OCI-M1 (cell line): ENCODE results near the gene BUB1.
"Not testable (repeated sequence)": the region's sequence is repeated elsewhere in the genome, so short reads cannot be mapped to it uniquely, and the experiment has no call there.

Experiments used
- DNase-seq: peaks from one replicate; lab custom pipeline; 2025; lab: John Stamatoyannopoulos, UW

Gene BUB1

DNA sequence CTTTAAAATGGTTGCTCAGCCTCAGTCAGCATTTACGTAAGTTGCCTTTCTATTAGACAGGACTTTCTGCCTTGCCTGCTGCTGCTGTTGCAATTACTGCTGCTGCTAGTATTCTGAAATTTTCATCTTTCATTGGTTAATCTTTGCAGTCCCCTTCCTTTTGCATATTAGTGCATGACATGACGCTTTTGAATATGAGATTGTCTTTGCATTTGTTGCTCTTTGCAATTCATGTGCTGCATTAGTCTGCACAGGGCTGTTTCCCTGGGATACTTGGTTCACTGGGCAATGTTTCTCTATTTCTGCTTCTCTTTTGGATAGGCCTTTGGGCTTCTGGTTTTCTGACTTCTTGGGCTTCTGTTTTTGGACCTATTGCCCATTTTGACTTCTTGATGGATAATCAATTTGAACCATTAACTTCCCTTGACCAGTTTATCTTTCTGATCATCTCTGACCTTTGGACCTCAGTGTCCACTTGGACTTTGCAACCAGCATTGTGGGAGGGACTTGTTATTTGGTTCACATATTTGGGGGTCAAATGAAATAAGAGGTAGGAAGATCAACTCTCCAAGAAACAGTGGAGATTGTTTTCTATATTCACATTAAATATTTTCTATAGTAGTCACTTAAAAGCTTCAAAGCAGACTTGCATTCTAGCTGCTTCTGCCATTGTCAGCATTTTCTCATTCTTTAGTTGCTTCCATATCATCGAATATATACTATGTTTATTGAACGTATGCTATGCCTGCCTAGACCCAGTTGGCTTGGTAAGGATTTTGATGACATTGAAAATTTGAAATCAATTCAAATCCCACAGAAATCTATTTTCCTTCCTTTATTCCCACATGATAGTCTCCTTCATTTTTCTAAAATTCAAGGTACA is 12.5 kb upstream of the BUB1 start:
- no peak for DNase-seq

DNA sequence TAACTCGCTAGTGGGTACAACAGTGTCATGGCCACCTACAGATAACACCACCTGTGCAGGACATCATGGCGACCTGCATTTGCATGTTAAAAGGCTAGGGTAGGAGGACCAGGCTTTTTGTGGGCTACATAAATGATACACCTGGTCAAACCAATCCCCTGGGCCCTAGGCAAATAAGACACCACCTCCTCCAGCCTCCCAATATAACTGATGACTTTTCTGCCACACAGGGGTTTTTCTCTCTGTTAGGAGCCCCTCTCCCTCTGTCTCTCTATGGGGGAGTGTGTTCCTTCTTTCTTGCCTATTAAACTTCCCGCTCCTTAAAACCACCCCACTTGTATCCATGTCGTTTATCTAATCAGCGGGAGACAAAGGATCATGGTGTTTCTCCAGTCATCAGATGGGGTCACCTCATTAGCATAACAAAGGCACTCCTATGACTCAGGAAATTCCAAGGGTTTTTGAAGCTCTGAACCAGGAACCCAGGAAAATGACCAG is 10.8 kb upstream of the BUB1 start:
- DNase-seq: no peak

DNA sequence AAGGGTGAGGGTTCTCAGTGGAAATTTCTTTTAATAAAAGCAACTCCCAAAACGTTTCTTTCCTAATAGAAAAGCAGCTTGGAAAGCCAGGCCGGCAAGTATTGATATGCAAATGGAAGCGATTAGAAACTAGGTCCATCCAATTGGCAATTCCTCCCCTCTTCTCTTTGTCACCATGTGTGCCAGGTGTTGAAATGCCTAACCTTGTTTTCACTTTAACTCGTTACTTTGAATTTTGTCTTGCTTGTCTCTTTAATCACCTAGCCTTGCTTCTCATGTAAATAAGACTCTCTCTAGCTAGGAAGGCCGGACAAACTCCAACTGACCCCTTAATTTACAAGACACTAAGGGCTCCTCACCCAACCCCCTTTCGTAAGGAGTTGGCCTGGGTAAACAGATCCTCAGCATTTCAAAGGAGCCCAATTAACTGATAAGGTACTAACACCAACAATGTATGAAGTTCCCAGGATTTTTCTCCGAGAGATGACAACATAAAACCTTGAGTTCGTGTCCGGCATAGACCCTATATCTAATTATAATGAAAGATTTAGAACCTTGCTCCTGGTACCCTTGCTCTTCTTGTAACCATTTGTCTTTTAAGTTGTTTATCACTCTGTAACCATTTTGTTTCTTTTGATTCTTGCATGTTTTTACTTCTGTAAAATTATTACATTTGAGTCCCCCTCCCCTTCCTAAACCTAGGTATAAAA is 10.1 kb upstream of the BUB1 start:
- not testable (repeated sequence) for DNase-seq

- DNase-seq: no peak
Observed at GRCh38 chr2:110682872-110683271, 5.0 kb upstream of the BUB1 start.

DNA sequence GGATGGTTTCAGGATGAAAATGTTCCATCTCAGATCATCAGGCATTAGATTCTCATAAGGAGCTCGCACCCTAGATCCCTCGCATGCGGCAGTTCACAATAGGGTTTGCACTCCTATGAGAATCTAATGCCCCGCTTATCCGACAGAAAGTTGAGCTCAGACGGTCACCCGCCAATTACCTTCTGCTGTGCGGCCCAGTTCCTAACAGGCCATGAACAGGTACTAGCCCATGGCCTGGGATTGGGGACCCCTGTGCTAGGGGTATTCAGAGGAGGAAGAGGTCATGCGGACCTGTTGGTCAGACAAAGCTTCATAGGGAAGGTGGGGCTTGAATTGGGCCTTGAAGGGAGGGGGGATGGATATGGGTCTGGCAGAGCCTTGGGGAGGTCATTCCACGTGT is 4.4 kb upstream of the BUB1 start:
- DNase-seq: no peak

DNA sequence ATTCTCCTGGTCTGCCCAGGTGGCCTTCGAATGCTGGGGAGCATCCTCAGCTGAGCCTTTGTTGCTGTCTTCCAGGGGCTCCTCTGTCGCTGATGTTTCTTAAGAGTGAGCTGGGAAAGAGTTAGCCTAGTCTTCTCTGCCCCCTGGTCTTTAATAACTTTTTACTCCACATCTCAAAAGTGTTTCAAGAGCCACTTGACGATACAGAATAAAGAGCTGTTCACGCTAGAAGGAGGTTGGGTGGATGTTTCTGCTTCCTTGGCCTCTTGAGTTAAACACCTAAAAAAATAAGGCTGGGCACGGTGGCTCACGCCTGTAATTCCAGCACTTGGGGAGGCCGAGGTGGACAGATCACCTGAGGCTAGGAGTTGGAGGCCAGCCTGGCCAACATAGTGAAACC is 2.8 kb upstream of the BUB1 start:
- no peak for DNase-seq

DNA sequence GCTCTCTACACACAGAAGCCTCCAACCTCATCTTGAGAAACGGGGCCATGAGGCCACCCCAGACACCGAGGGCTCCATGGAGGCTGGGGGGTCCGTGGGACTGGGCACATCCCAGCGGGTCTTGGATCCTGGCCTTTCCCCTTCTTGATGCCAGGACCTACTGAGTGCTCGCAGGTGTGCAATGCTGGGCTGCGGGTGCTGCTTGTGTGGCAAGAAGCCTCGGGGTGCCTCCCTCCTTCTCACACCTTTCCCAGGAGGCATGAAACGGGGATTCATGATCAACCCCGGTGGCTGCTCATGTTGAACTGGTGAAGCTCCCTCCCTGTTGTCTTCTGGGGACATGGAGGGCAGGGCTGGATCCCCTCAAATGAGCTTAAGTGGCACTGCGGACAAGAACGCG is 2.0 kb upstream of the BUB1 start:
- DNase-seq: no peak

GRCh38 chr2:110679337-110679707 is 1.5 kb upstream of the BUB1 start:
- peak; percentile 93 for DNase-seq

- peak; percentile 75 for DNase-seq
Observed at GRCh38 chr2:110678457-110679336, 834 bp upstream of the BUB1 start.

DNA sequence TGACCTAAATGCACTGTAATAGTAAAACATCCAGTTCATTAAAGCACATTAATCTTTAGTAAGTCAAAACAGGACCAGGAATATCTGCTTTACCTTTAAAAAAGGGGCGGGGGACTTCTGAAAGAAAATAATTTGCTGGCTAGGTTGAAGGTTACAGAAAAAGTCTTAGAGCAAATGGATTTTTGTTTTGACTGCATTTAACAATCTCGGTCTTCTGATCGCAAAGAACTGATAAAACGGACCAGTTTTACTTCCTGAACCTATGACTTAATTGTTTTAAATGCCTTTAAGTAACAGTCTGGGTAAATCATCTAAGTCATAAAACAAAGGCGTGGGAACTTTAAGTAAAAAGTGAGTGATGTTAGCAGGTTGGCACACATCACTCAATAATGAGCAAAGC is 783 bp downstream of the BUB1 start:
- peak; percentile 49 for DNase-seq

- DNase-seq: peak; percentile 40
Observed at GRCh38 chr2:110675679-110676078, 2.2 kb downstream of the BUB1 start.

DNA sequence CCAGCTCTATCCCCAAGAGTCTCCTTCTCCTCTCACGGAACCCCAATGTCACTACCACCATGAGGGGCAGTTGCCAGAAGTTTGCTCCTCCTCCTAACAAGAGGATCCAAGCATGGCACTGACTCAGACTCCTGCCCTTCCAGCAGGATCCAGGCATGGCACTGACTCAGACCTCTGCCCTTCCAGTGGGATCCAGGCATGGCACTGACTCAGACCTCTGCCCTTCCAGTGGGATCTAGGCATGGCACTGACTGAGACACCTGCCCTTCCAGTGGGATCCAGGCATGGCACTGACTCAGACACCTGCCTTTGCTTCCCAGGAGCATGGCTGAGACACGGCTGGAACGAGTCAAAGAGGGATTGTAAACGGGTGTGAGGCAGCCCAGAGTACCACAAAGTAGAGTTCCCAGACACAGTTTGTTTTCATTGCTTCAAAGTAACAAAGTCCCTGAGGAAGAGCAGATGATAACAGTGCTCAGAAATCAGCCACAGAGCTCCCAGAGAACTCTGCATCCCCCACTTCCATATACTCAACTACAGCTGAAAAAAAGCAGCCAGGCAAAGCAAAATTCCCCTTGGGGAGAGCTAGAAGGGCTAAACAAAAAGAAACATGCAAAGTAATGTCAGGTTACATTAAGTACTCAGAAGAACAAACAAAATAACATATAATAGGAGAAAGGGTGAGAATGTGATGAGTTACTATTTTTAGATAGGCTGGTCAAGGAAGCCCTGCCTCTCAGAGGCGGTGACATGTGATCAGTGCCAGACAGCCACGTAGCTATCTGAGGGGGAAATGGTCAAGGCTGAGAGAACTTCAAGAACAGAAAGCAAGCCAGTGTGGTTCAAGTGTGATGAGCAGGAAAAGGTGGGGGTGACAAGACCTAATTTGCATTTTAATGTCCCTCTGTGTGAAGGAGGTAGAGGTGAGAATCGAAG is 3.0 kb downstream of the BUB1 start:
- DNase-seq: peak; percentile 88

- DNase-seq: no peak
Observed at GRCh38 chr2:110673201-110673600, 4.7 kb downstream of the BUB1 start.

DNA sequence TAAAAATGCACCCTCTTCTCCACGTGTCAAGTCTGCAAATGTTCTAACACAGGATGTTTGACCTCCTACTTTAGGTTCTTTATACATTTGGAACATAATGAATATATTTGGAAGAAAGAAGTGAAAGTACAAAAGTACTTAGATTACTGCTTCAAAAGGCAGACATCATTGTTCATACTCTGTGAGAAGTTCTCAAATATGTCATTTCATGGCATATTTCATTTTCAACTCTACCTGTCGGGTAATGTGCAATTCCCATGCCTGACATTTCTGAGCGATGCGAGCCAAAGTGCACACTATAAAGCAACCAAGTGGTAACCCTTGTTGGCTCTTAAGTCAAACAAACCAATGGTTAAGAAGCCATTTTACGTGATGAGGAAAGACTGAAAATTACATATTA is 7.0 kb downstream of the BUB1 start:
- no peak for DNase-seq

DNA sequence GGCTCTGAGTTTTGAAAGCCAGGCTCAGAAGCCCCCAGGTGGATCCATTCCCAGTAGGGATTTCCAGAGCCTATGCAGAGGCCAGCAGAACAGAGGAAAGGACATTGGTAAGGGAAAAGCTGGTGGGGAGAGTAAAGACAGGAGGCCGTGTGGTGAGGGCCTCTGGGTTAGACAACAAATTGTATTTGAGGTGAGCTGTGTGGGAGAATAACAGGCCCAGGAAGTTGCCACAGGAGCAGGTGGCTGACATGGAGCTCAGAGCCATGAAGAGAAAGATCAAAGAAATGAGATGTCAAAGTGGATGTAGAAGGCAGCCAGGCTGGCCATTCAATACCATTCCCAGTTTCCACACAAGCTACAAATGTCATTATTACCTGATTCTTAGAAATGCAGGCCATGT is 8.8 kb downstream of the BUB1 start:
- no peak for DNase-seq

- no peak for DNase-seq
Observed at GRCh38 chr2:110667071-110667470, 10.8 kb downstream of the BUB1 start.

DNA sequence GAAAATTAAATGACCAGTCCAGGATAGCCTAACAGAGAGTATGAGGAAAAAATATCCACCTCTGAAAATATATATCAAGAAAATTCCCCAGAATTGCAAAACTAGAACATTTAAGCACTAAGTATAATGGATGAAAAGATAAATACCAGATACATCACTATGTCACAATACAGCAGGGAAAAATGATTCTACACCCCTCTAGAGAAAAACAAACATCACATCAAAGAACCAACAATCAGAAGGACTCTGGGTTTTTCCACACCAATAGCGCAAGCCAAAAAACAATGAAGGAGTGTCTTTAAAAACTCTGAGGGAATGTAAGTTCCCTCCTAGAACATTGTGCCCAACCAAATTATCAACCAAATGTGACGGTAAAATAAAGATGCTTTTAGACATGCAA is 13.7 kb downstream of the BUB1 start:
- DNase-seq: no peak

GRCh38 chr2:110662560-110662959 is 15.3 kb downstream of the BUB1 start:
- no peak for DNase-seq

- no peak for DNase-seq
Observed at GRCh38 chr2:110660558-110660957, 17.3 kb downstream of the BUB1 start.

DNA sequence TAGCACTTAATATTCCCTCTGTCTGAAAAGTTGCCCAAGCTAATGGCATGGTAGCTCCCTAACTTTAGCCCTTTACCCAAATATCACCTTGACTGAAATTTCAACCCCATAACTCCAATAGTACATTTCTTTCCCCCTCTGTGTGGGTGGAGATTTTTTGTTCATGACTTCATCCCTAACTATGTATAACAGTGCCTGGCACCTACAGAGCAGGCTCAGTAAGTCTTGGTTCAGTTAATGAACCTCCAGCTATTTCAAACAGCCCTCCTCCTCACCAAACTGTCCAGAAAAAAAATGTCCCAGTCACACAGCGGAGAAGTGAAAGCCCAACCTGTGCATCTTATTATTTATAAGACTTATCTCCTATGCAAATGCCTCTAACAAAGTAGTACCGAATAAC is 18.6 kb downstream of the BUB1 start:
- no peak for DNase-seq

DNA sequence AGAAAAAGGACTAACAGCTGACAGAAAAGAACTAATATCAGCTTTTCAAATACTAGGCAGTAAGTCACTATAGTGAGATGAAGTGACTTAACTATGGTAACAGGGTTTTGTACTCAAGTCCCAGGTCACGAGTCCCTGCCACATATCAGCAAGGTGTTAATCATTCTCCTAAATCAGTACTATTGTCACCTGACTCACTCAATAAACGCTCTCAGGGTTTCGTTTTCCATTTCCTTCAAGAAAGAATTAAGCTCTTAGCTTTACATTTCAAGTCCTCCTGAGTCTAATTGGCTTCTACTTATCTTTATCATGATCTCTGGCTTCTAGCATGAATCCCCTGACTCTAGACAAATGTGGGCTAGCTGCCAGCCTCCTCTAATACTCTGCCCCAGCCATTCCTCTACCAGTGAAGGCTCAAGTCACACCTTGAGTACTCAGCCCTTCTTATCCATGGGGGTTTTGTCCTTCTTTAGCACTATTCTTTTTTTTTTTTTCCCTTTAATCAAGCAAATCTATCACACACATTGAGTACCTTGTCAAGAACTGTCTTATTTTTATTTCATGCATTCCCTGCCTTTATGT is 20.0 kb downstream of the BUB1 start:
- no peak for DNase-seq
